Astrocyte (in vitro differentiated cells and primary cell): ENCODE measurements around the gene LRRFIP1. TPM values are rescaled to one million over a fixed set of nuclear protein-coding genes. Genes with fewer than 3 reads are reported as not detected.

ENCODE experiments used
- DNase-seq: peaks from one replicate; pipeline ENCODE4 v3.0.0-alpha.2; 2010; ENCODE audit warnings: low read depth
- FAIRE-seq: peaks from 2 replicates; lab custom pipeline; 2011; peaks lifted over from hg19 to GRCh38; lab: Jason Lieb, UNC
- H2AFZ ChIP-seq: 2 replicates; pipeline ENCODE4 v1.6.0; 2012; ENCODE audit warnings: low read depth, low read length, inconsistent platforms
- H3K27ac ChIP-seq: 2 replicates; pipeline ENCODE4 v1.5.1; 2011; ENCODE audit warnings: low read depth, low read length, inconsistent platforms
- H3K27me3 ChIP-seq: 2 replicates; pipeline ENCODE4 v1.6.0; 2011; ENCODE audit warnings: low read length, inconsistent platforms; ENCODE audit not compliant: insufficient read depth
- H3K36me3 ChIP-seq: 2 replicates; pipeline ENCODE4 v1.5.1; 2011; ENCODE audit warnings: low read length, inconsistent platforms; ENCODE audit not compliant: insufficient read depth
- H3K4me1 ChIP-seq: 2 replicates; pipeline ENCODE4 v1.5.1; 2011; ENCODE audit warnings: low read length, inconsistent platforms; ENCODE audit not compliant: insufficient read depth
- H3K4me2 ChIP-seq: 2 replicates; pipeline ENCODE4 v1.6.0; 2012; ENCODE audit warnings: low read length, inconsistent platforms
- H3K4me3 ChIP-seq: 2 replicates; pipeline ENCODE4 v1.5.1; 2011; ENCODE audit warnings: low read depth, mild to moderate bottlenecking, low read length, inconsistent platforms; ENCODE audit not compliant: insufficient read depth
- H3K79me2 ChIP-seq: 2 replicates; pipeline ENCODE4 v1.6.0; 2012; ENCODE audit warnings: mild to moderate bottlenecking, low read length, inconsistent platforms; ENCODE audit not compliant: insufficient read depth
- H3K9ac ChIP-seq: 2 replicates; pipeline ENCODE4 v1.6.0; 2012; ENCODE audit warnings: mild to moderate bottlenecking, low read length, inconsistent platforms
- H3K9me3 ChIP-seq: 2 replicates; pipeline ENCODE4 v1.5.1; 2012; ENCODE audit warnings: low read depth, mild to moderate bottlenecking, low read length, inconsistent platforms; ENCODE audit not compliant: insufficient read depth
- H4K20me1 ChIP-seq: 2 replicates; pipeline ENCODE4 v1.6.0; 2012; ENCODE audit warnings: low read length, inconsistent platforms; ENCODE audit not compliant: insufficient read depth
- H3K27ac Mint-ChIP-seq: one replicate; pipeline ENCODE4 v1.8.0; 2021; ENCODE audit warnings: mild to moderate bottlenecking, mixed read lengths; ENCODE audit not compliant: unreplicated experiment
- H3K27me3 Mint-ChIP-seq: one replicate; pipeline ENCODE4 v1.8.0; 2021; ENCODE audit warnings: low read depth, mixed read lengths; ENCODE audit not compliant: unreplicated experiment
- H3K36me3 Mint-ChIP-seq: one replicate; pipeline ENCODE4 v1.8.0; 2021; ENCODE audit warnings: low read depth, mixed read lengths; ENCODE audit not compliant: unreplicated experiment
- H3K4me1 Mint-ChIP-seq: one replicate; pipeline ENCODE4 v1.8.0; 2021; ENCODE audit warnings: low read depth, mixed read lengths; ENCODE audit not compliant: unreplicated experiment
- H3K4me3 Mint-ChIP-seq: one replicate; pipeline ENCODE4 v1.8.0; 2021; ENCODE audit warnings: mild to moderate bottlenecking, moderate library complexity, mixed read lengths; ENCODE audit not compliant: unreplicated experiment
- H3K9me3 Mint-ChIP-seq: one replicate; pipeline ENCODE4 v1.8.0; 2021; ENCODE audit warnings: mild to moderate bottlenecking, mixed read lengths; ENCODE audit not compliant: unreplicated experiment
- EZH2 ChIP-seq: IDR thresholded peaks from 2 replicates; pipeline ENCODE4 v1.6.1; 2012; ENCODE audit warnings: mild to moderate bottlenecking, low read length, inconsistent platforms; ENCODE audit not compliant: insufficient read depth
- total RNA-seq: library from RNA; stranded (reverse); gene quantifications from 2 replicates; pipeline ENCODE4 v1.2.1, GENCODE V29; 2021
- TF ChIP-seq, protein P1 (sequence below): IDR thresholded peaks from 2 replicates; pipeline ENCODE4 v1.5.1; 2011; ENCODE audit warnings: low read depth, mild to moderate bottlenecking, inconsistent platforms, low read length, moderate library complexity; ENCODE audit not compliant: insufficient read depth

Gene LRRFIP1
- total RNA-seq, 1 donor from 2014 or later, result 83.3 TPM

DNA sequence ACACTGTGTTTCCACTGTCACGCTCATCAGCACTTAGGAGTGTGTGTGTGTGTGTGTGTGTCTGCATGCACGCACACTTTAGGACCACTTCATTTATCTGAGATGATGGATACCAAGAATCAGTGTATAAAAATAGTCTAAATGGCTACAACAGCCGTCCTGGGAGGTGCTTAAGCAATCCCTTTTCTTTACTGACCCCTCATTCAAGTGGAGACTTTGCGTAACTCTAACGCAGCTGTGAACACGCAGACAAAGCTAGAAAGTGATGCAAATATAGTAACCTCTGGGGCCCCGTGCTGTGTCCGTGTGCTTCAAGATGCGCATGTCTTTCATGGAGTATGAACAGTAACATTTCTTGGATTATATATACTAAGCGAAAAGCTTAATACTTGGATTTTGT is 130.8 kb downstream of the LRRFIP1 start:
- Histone ChIP-seq H3K9ac (no peak overlapping the region), H3K9me3 (no peaks in the 10 kb centered on the region), H4K20me1 (peaks cover 12% of the 10 kb centered on the region), H3K79me2 (peaks cover 2% of the 10 kb centered on the region), H3K4me1 (peaks cover 5% of the 10 kb centered on the region), H3K27me3 (no peaks in the 10 kb centered on the region), H3K4me3 (no peak overlapping the region), H2AFZ (no peak overlapping the region), H3K36me3 (peaks cover 35% of the 10 kb centered on the region), H3K27ac (no peak overlapping the region), H3K4me2 (no peak overlapping the region)
- no peaks in the 10 kb centered on the region for H3K27me3 Mint-ChIP-seq
- peaks cover 49% of the 10 kb centered on the region for H3K36me3 Mint-ChIP-seq
- TF ChIP-seq EZH2, result no peak
- TF ChIP-seq, protein P1, sequence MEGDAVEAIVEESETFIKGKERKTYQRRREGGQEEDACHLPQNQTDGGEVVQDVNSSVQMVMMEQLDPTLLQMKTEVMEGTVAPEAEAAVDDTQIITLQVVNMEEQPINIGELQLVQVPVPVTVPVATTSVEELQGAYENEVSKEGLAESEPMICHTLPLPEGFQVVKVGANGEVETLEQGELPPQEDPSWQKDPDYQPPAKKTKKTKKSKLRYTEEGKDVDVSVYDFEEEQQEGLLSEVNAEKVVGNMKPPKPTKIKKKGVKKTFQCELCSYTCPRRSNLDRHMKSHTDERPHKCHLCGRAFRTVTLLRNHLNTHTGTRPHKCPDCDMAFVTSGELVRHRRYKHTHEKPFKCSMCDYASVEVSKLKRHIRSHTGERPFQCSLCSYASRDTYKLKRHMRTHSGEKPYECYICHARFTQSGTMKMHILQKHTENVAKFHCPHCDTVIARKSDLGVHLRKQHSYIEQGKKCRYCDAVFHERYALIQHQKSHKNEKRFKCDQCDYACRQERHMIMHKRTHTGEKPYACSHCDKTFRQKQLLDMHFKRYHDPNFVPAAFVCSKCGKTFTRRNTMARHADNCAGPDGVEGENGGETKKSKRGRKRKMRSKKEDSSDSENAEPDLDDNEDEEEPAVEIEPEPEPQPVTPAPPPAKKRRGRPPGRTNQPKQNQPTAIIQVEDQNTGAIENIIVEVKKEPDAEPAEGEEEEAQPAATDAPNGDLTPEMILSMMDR, result no peak
- H3K27ac Mint-ChIP-seq, result peak overlapping the region; percentile 26
- no peak for DNase-seq
- H3K9me3 Mint-ChIP-seq, result no peaks in the 10 kb centered on the region
- no peak overlapping the region for H3K4me3 Mint-ChIP-seq
- H3K4me1 Mint-ChIP-seq, result peaks cover 11% of the 10 kb centered on the region
- FAIRE-seq, result no peak

DNA sequence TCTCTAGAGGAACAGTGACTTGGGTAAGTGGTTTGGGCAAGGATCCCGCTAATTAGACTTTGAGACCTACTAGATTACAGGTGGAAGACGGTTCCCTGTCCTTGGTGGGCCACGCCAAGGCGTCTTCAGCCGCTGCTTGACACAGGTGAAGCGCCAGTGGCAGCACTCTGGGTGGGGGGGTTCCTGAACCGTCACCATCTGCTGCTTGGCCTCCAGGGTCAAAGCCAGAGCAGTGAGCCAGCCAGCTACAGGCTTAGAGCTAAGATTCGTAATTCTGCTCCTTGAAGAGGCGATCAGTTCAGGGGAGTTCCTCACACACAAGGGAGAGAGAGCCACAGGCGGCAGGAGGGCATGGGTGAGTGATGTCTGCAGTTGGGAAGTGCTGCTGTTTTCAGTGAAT is 131.8 kb downstream of the LRRFIP1 start:
- H3K79me2 ChIP-seq, result no peaks in the 10 kb centered on the region
- peaks cover 10% of the 10 kb centered on the region for H3K4me1 Mint-ChIP-seq
- no peak overlapping the region for H3K4me2 ChIP-seq
- H3K27me3 Mint-ChIP-seq, result no peaks in the 10 kb centered on the region
- H3K27ac Mint-ChIP-seq, result no peak overlapping the region
- peaks cover 5% of the 10 kb centered on the region for H3K4me1 ChIP-seq
- DNase-seq, result no peak
- H3K27me3 ChIP-seq, result no peaks in the 10 kb centered on the region
- TF ChIP-seq, protein P1, result no peak
- TF ChIP-seq EZH2, result no peak
- H4K20me1 ChIP-seq, result peaks cover 12% of the 10 kb centered on the region
- peaks cover 33% of the 10 kb centered on the region for H3K36me3 ChIP-seq
- no peak overlapping the region for H3K4me3 Mint-ChIP-seq
- no peak overlapping the region for H2AFZ ChIP-seq
- no peak overlapping the region for H3K27ac ChIP-seq
- no peak overlapping the region for H3K4me3 ChIP-seq
- no peaks in the 10 kb centered on the region for H3K9me3 Mint-ChIP-seq
- FAIRE-seq, result no peak
- no peak overlapping the region for H3K9ac ChIP-seq
- peaks cover 55% of the 10 kb centered on the region for H3K36me3 Mint-ChIP-seq
- H3K9me3 ChIP-seq, result no peaks in the 10 kb centered on the region
